Measurements from ENCODE around the gene IL18. TPM values are rescaled to one million over a fixed set of nuclear protein-coding genes. Genes with fewer than 3 reads are reported as not detected.

The IL18 gene
- total RNA-seq, 4 donors from 2014 or later = 5.8 to 18.3 (median 9.3) TPM

GRCh38 chr11:112121981-112122615 lies 41.8 kb downstream of the IL18 start:
- 90 to 92% methylated on average over 5 of the region's 5 CpGs for WGBS, 2 donors

GRCh38 chr11:112118176-112118575 lies 45.7 kb downstream of the IL18 start:
- Histone ChIP-seq H3K9me3 (no peaks in the 10 kb centered on the region), H3K27me3 (no peaks in the 10 kb centered on the region), H3K4me1 (no peaks in the 10 kb centered on the region), H3K27ac (no peak overlapping the region), H3K4me3 (replicated peaks in 1 of 3) (no peak overlapping the region), H3K36me3 (no peaks in the 10 kb centered on the region)
- no peak for DNase-seq
- intact Hi-C loops (cut with DNase I) = no loop called here
- no peak for TF ChIP-seq POLR2A (IDR thresholded peaks at IDR 0.05)
- TF ChIP-seq, protein P1, sequence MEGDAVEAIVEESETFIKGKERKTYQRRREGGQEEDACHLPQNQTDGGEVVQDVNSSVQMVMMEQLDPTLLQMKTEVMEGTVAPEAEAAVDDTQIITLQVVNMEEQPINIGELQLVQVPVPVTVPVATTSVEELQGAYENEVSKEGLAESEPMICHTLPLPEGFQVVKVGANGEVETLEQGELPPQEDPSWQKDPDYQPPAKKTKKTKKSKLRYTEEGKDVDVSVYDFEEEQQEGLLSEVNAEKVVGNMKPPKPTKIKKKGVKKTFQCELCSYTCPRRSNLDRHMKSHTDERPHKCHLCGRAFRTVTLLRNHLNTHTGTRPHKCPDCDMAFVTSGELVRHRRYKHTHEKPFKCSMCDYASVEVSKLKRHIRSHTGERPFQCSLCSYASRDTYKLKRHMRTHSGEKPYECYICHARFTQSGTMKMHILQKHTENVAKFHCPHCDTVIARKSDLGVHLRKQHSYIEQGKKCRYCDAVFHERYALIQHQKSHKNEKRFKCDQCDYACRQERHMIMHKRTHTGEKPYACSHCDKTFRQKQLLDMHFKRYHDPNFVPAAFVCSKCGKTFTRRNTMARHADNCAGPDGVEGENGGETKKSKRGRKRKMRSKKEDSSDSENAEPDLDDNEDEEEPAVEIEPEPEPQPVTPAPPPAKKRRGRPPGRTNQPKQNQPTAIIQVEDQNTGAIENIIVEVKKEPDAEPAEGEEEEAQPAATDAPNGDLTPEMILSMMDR (IDR thresholded peaks at IDR 0.05) = no peak
- WGBS, 2 donors = 88 to 90% methylated on average over 2 of the region's 2 CpGs

More at GRCh38 chr11:112121981-112122615, 41.8 kb downstream of the IL18 start:
- Histone ChIP-seq H3K36me3 (no peaks in the 10 kb centered on the region), H3K27me3 (no peaks in the 10 kb centered on the region), H3K27ac (no peak overlapping the region), H3K4me1 (no peaks in the 10 kb centered on the region), H3K4me3 (replicated peaks in 1 of 3) (no peak overlapping the region), H3K9me3 (no peaks in the 10 kb centered on the region)
- no peak for DNase-seq
- intact Hi-C loops (cut with DNase I) = no loop called here
- no peak for TF ChIP-seq POLR2A (IDR thresholded peaks at IDR 0.05)
- TF ChIP-seq, protein P1 (IDR thresholded peaks at IDR 0.05) = no peak

- H3K4me3 ChIP-seq (replicated peaks in 1 of 3) = no peak overlapping the region
- no peak overlapping the region for H3K27ac ChIP-seq
- no peak for DNase-seq
- H3K9me3 ChIP-seq = no peaks in the 10 kb centered on the region
- WGBS, 2 donors = 79 to 83% methylated on average over 5 of the region's 5 CpGs
- H3K4me1 ChIP-seq = no peaks in the 10 kb centered on the region
- no peaks in the 10 kb centered on the region for H3K36me3 ChIP-seq
- intact Hi-C loops (cut with DNase I) = no loop called here
- no peaks in the 10 kb centered on the region for H3K27me3 ChIP-seq
- TF ChIP-seq, protein P1 (IDR thresholded peaks at IDR 0.05) = no peak
- TF ChIP-seq POLR2A (IDR thresholded peaks at IDR 0.05) = no peak
Measured at GRCh38 chr11:112115386-112115785, 48.5 kb downstream of the IL18 start.

DNA sequence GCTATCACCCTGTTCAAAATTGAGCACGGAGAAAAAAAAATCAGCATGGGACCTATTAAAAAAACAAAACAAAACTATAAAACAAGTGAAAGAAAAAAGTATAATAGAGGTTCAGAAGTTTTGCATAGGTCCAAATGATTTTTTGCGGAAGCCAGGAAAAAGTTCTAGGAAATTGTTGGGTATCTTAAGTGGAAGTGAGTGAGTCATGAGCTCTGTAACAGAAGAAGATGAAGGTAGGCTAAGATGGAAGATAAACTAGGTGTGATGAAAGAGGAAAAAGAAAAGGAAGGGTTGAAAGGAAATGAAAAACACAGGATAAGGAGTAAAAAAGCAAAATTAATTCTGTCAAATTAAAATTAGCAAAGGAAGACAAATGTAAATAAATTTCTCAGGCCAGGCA lies 49.4 kb downstream of the IL18 start:
- no peak overlapping the region for H3K4me3 ChIP-seq (replicated peaks in 1 of 3)
- no peak for DNase-seq
- H3K9me3 ChIP-seq = no peaks in the 10 kb centered on the region
- H3K27ac ChIP-seq = no peak overlapping the region
- no peaks in the 10 kb centered on the region for H3K4me1 ChIP-seq
- H3K36me3 ChIP-seq = no peaks in the 10 kb centered on the region
- no peak for TF ChIP-seq POLR2A (IDR thresholded peaks at IDR 0.05)
- TF ChIP-seq, protein P1 (IDR thresholded peaks at IDR 0.05) = no peak
- 88 to 92% methylated on average over 2 of the region's 2 CpGs for WGBS, 2 donors
- intact Hi-C loops (cut with DNase I) = loop anchor here (5.0 kb wide), 1 partner anchor 168 kb away; no protein-coding TSS in a partner anchor
- H3K27me3 ChIP-seq = no peaks in the 10 kb centered on the region

- intact Hi-C loops (cut with DNase I) = loop anchor here (5.0 kb wide), 1 partner anchor 169 kb away; no protein-coding TSS in a partner anchor
- Histone ChIP-seq H3K9me3 (no peaks in the 10 kb centered on the region), H3K4me1 (no peaks in the 10 kb centered on the region), H3K27ac (no peak overlapping the region), H3K4me3 (replicated peaks in 1 of 3) (no peak overlapping the region), H3K27me3 (no peaks in the 10 kb centered on the region), H3K36me3 (no peaks in the 10 kb centered on the region)
- TF ChIP-seq, protein P1 (IDR thresholded peaks at IDR 0.05) = peak in 5 of 6 experiments; percentile 41 to 69 (median 53)
- no peak for TF ChIP-seq POLR2A (IDR thresholded peaks at IDR 0.05)
- 60 to 62% methylated on average over 6 of the region's 6 CpGs for WGBS, 2 donors
- DNase-seq = no peak
Measured at GRCh38 chr11:112113539-112114457, 50.1 kb downstream of the IL18 start.

Data from thyroid gland (tissue), 4 donors.